NCI-H2029 (cell line): Measurements from ENCODE around the gene RIPOR3.
"Not testable (repeated sequence)": the region's sequence is repeated elsewhere in the genome, so short reads cannot be mapped to it uniquely, and the experiment has no call there.

ENCODE experiments used
- DNase-seq: peaks from one replicate; lab custom pipeline; 2025; lab: John Stamatoyannopoulos, UW

RIPOR3 gene

GRCh38 chr20:50632701-50633100 lies 58.6 kb downstream of the RIPOR3 start:
- no peak for DNase-seq

GRCh38 chr20:50632236-50632635 lies 59.1 kb downstream of the RIPOR3 start:
- no peak for DNase-seq

- no peak for DNase-seq
These were observed 60.6 kb downstream of the RIPOR3 start for GRCh38 chr20:50630578-50631263.

- DNase-seq, result no peak
These were observed 61.7 kb downstream of the RIPOR3 start for GRCh38 chr20:50629670-50630045.

GRCh38 chr20:50628853-50629669 lies 62.3 kb downstream of the RIPOR3 start:
- no peak for DNase-seq

- DNase-seq, result no peak
These were observed 63.0 kb downstream of the RIPOR3 start for GRCh38 chr20:50628332-50628731.

GRCh38 chr20:50627747-50628146 lies 63.6 kb downstream of the RIPOR3 start:
- DNase-seq, result no peak

GRCh38 chr20:50625986-50626677 lies 65.2 kb downstream of the RIPOR3 start:
- peak; percentile 80 for DNase-seq

- DNase-seq, result peak; percentile 95
These were observed 66.9 kb downstream of the RIPOR3 start for GRCh38 chr20:50624351-50625016.

GRCh38 chr20:50621068-50621665 lies 70.2 kb downstream of the RIPOR3 start:
- DNase-seq, result no peak

GRCh38 chr20:50620459-50620858 lies 70.9 kb downstream of the RIPOR3 start:
- DNase-seq, result not testable (repeated sequence)

GRCh38 chr20:50618537-50618936 lies 72.8 kb downstream of the RIPOR3 start:
- DNase-seq, result no peak

- no peak for DNase-seq
These were observed 74.3 kb downstream of the RIPOR3 start for GRCh38 chr20:50617022-50617421.

- DNase-seq, result no peak
These were observed 75.9 kb downstream of the RIPOR3 start for GRCh38 chr20:50615407-50615806.

- no peak for DNase-seq
These were observed 77.7 kb downstream of the RIPOR3 start for GRCh38 chr20:50613438-50614169.

- DNase-seq, result no peak
These were observed 80.1 kb downstream of the RIPOR3 start for GRCh38 chr20:50611128-50611810.

GRCh38 chr20:50610212-50610718 lies 81.1 kb downstream of the RIPOR3 start:
- DNase-seq, result no peak

- no peak for DNase-seq
These were observed 81.8 kb downstream of the RIPOR3 start for GRCh38 chr20:50609438-50609989.

- no peak for DNase-seq
These were observed 82.6 kb downstream of the RIPOR3 start for GRCh38 chr20:50608750-50609104.
